22Rv1 (cell line): ENCODE measurements around the gene ZNF813.
"Not testable (repeated sequence)": the region's sequence is repeated elsewhere in the genome, so short reads cannot be mapped to it uniquely, and the experiment has no call there.

Experiments
- H3K27ac ChIP-seq: fragments of 450-650 bp; 2 replicates; pipeline ENCODE4 v1.5.1; 2017
- ZFX ChIP-seq: fragments of 450-650 bp; IDR thresholded peaks from 2 replicates; pipeline ENCODE4 v1.6.1; 2017; ENCODE audit warnings: antibody characterized with exemption, borderline replicate concordance
- TF ChIP-seq, protein P1 (sequence below): fragments of 450-650 bp; IDR thresholded peaks from 2 replicates; pipeline ENCODE4 v1.5.1; 2017; ENCODE audit warnings: mild to moderate bottlenecking

ZNF813 gene

GRCh38 chr19:53455828-53456227 is 11.7 kb upstream of the ZNF813 start:
- no peak overlapping the region for H3K27ac ChIP-seq
- TF ChIP-seq, protein P1, sequence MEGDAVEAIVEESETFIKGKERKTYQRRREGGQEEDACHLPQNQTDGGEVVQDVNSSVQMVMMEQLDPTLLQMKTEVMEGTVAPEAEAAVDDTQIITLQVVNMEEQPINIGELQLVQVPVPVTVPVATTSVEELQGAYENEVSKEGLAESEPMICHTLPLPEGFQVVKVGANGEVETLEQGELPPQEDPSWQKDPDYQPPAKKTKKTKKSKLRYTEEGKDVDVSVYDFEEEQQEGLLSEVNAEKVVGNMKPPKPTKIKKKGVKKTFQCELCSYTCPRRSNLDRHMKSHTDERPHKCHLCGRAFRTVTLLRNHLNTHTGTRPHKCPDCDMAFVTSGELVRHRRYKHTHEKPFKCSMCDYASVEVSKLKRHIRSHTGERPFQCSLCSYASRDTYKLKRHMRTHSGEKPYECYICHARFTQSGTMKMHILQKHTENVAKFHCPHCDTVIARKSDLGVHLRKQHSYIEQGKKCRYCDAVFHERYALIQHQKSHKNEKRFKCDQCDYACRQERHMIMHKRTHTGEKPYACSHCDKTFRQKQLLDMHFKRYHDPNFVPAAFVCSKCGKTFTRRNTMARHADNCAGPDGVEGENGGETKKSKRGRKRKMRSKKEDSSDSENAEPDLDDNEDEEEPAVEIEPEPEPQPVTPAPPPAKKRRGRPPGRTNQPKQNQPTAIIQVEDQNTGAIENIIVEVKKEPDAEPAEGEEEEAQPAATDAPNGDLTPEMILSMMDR, result no peak
- no peak for TF ChIP-seq ZFX

- not testable (repeated sequence) for H3K27ac ChIP-seq
These were observed 7.3 kb upstream of the ZNF813 start for GRCh38 chr19:53460131-53460721.

DNA sequence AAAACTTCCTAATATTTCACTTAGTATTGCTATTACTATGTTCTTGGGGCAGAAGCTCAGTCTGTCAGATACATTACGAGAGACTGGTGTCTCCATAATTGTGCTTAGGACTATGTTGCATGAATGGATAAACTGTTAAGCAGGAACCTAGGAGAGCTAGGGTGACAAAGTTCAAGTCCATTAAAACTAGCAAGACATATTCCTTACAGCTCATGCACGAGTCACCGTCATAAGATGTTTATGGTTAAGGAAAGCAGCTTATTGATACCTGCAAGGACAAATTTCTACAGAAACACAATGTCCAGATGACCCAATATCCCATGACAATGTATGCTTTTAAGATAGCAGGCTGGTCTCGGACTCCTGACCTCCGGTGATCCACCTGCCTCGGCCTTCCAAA is 5.7 kb upstream of the ZNF813 start:
- H3K27ac ChIP-seq, result no peak overlapping the region

GRCh38 chr19:53462861-53463260 is 4.7 kb upstream of the ZNF813 start:
- TF ChIP-seq, protein P1, result no peak
- no peak for TF ChIP-seq ZFX
- no peak overlapping the region for H3K27ac ChIP-seq

More for the DNA sequence above, 5.7 kb upstream of the ZNF813 start:
- TF ChIP-seq, protein P1, result no peak
- TF ChIP-seq ZFX, result no peak

- TF ChIP-seq, protein P1, result no peak
- no peak for TF ChIP-seq ZFX
- H3K27ac ChIP-seq, result no peak overlapping the region
These were observed 4.3 kb upstream of the ZNF813 start for GRCh38 chr19:53463263-53463662.

GRCh38 chr19:53466726-53467484 is 628 bp upstream of the ZNF813 start:
- TF ChIP-seq ZFX, result no peak
- TF ChIP-seq, protein P1, result peak; percentile 25; the same call in 1 of the 2 replicates
- H3K27ac ChIP-seq, result peak overlapping the region; percentile 75

- H3K27ac ChIP-seq, result not testable (repeated sequence)
These were observed 1.1 kb downstream of the ZNF813 start for GRCh38 chr19:53468628-53469027.

- no peak overlapping the region for H3K27ac ChIP-seq
- TF ChIP-seq ZFX, result no peak
- TF ChIP-seq, protein P1, result no peak
These were observed 4.4 kb downstream of the ZNF813 start for GRCh38 chr19:53471916-53472315.

DNA sequence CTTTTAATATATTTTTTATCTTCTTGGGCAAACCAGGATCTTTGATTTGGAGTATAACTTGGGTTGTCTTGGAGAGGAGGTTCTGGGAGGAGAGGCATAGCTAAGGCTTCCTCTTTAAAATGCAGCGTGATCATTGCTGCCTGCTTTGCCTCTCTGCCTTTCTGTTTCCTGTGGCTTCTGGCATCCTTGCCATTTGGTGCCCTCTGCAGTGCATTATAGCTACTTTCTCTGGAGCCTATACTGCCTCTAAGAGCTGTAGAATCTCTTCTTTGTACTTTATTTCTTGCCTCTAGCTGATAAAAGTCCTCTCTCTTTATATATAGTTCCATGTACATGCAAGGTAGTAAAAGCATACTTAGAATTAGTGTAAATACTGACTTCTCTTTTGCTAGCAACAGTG is 7.3 kb downstream of the ZNF813 start:
- H3K27ac ChIP-seq, result not testable (repeated sequence)

- not testable (repeated sequence) for H3K27ac ChIP-seq
These were observed 7.9 kb downstream of the ZNF813 start for GRCh38 chr19:53475470-53475869.

- not testable (repeated sequence) for H3K27ac ChIP-seq
These were observed 16.2 kb downstream of the ZNF813 start for GRCh38 chr19:53483751-53484150.
